Activated CD8-positive, alpha-beta memory T cell treated with anti-CD3 and anti-CD28 coated beads, Interleukin-2, amount 50 U/mL, for 1 hour (primary cell): ENCODE results near the gene KNSTRN.

ENCODE experiments used
- DNase-seq: peaks from one replicate; pipeline ENCODE4 v3.0.0-alpha.2; 2020; ENCODE audit errors: extremely low read depth

The KNSTRN gene

DNA sequence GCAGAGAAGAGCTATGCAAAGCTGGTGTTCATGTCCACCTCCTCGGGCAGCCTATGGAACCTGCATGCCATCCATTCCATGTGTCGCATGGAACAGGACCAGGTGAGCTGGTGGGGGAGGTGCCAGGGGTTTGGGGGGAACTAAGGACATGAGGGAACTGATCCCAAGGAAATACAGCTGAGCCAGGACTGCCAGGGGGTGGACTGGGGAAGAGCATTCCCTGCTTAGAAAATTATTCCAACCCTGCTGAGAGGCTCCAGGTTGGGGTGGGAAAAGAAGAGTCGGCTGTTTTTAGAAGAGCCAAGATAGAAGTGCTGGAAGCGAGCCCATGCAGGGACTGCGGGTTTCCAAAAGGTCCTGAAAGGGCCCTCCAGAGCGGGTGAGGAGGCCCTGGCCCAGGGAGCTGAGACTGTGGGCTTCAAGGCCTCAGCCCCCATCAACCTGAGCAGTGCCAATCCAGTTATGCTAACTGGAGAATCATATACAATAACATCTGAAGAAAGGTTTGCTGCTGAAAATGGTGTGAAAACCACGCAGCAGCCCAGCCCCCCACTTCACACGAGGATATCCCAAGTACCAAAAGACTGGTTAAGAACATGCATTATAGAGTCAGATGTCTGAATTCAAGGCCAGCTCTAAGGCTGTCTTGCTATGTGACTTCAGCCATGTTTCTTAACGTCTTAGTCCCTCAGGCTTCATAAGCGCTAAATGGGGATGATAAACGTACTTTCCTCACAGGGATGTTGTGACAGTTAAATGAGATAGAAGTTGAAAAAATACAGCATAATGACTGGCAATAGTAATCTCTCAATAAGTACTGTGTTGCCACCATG is 16.7 kb upstream of the KNSTRN start:
- no peak for DNase-seq

DNA sequence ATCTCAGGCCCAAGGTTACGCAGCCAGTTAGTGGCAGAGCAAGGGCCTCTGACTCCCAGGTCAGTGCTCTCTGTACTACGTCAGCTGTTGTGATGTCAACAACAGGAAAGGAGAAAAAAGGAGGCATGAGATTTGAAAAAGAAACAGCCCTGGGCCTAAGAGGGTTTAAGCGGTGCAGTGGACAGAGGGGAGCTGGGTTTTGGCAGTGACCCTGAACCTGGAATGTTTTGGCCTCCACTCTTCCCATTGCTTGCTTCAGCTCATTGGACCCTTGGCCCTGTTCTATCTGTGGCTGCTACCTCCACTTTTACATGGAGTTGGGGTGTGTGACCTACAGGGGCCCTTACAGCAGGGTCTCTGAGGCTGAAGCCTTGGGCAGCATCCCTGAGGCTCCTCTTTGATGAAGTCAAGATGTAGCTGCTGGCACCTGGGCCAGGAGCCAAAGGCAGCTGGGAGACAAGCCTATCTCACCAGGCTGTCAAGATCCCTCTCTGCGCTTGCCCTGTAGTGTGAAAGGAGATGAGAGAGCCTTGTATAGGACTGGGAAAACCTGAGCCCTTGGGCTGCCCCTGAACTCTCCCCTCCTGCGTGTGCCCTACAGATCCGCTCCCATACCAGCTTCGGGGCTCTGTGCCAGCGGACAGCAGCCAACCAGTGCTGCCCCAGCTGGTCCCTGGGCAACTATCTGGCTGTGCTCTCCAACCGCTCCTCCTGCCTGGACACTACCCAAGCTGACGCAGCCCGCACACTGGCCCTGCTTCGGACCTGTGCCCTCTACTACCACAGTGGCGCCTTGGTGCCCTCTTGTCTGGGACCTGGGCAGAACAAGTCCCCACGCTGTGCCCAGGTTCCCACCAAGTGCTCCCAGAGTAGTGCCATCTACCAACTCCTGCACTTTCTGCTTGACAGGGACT is 15.8 kb upstream of the KNSTRN start:
- DNase-seq, result no peak

DNA sequence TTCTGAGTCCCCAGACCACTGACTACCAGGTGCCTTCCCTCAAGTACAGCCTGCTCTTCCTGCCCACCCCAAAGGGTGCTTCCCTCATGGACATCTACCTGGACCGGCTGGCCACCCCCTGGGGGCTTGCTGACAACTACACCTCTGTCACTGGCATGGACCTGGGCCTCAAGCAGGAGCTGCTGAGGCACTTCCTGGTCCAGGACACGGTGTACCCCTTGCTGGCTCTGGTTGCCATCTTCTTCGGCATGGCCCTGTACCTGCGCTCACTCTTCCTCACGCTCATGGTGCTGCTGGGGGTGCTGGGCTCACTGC is 15.2 kb upstream of the KNSTRN start:
- no peak for DNase-seq

DNA sequence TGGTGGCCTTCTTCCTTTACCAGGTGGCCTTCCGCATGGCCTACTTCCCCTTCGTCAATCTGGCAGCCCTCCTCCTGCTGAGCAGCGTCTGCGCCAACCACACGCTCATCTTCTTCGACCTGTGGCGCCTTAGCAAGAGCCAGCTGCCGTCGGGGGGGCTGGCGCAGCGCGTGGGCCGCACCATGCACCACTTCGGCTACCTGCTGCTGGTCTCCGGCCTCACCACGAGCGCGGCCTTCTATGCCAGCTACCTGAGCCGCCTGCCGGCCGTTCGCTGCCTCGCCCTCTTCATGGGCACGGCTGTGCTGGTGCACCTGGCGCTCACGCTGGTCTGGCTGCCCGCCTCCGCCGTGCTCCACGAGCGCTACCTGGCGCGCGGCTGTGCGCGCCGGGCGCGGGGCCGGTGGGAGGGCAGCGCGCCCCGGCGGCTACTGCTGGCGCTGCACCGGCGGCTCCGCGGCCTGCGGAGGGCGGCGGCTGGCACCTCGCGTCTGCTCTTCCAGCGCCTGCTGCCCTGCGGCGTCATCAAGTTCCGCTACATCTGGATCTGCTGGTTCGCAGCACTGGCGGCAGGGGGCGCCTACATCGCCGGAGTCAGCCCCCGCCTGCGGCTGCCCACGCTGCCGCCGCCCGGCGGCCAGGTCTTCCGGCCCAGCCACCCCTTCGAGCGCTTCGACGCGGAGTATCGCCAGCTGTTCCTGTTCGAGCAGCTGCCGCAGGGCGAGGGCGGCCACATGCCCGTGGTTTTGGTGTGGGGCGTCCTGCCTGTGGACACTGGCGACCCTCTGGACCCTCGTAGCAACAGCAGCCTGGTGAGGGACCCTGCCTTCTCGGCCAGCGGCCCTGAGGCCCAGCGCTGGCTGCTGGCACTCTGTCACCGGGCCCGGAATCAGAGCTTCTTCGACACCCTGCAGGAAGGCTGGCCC is 14.6 kb upstream of the KNSTRN start:
- peak; percentile 68 for DNase-seq

DNA sequence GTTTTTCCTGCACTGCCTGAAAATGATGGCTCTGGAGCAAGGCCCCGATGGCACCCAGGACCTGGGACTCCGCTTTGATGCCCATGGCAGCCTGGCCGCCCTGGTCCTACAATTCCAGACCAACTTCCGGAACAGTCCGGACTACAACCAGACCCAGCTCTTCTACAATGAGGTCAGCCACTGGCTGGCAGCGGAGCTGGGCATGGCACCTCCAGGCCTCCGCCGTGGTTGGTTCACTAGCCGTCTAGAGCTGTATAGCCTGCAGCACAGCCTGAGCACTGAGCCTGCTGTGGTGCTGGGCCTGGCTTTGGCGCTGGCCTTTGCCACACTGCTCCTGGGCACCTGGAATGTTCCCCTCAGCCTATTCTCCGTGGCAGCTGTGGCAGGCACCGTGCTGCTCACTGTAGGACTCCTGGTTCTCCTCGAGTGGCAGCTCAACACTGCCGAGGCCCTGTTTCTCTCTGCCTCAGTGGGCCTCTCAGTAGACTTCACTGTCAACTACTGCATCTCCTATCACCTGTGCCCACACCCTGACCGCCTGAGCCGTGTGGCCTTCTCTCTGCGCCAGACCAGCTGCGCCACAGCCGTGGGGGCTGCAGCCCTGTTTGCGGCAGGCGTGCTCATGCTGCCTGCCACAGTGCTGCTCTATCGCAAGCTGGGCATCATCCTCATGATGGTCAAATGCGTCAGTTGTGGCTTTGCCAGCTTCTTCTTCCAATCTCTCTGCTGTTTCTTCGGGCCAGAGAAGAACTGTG is 13.6 kb upstream of the KNSTRN start:
- DNase-seq, result no peak

DNA sequence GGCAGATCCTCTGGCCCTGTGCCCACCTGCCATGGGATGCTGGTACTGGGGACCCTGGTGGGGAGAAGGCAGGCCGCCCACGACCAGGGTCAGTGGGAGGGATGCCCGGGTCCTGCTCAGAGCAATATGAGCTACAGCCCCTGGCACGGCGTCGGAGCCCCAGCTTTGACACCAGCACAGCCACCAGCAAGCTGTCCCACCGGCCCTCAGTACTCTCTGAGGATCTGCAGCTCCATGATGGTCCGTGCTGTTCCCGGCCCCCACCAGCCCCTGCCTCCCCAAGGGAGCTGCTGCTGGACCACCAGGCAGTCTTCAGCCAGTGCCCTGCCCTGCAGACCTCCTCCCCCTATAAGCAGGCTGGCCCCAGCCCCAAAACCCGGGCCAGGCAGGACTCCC is 13.0 kb upstream of the KNSTRN start:
- no peak for DNase-seq

DNA sequence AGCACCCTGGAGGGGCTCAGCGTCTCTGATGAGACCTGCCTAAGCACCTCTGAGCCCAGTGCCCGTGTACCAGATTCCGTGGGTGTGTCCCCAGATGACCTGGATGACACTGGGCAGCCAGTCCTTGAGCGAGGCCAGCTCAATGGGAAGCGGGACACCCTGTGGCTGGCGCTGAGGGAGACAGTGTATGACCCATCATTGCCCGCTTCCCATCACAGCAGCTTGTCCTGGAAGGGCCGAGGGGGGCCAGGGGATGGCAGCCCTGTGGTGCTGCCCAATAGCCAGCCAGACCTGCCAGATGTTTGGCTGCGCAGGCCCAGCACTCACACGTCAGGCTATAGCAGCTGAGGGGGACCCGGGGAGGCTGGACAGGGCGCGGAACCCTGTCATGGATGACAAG is 12.6 kb upstream of the KNSTRN start:
- no peak for DNase-seq

DNA sequence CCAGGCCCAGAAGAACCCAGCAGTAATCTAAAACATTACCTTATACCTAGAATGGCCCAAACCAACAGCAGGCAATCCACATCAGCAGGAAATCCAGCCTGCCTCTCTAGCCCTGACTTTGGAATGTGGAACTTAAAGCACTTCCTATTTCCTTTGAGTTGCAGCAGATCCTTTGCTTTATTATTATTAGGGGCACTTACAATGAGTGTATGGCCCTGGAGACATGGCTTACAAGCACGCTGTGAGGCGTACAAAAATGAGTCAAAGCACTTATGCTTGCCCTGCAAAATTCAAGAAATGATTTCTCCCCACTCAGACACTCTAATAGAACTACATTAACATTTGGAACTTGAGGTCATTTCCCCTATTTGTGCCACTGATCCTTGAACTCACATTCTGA is 9.5 kb upstream of the KNSTRN start:
- DNase-seq, result no peak

DNA sequence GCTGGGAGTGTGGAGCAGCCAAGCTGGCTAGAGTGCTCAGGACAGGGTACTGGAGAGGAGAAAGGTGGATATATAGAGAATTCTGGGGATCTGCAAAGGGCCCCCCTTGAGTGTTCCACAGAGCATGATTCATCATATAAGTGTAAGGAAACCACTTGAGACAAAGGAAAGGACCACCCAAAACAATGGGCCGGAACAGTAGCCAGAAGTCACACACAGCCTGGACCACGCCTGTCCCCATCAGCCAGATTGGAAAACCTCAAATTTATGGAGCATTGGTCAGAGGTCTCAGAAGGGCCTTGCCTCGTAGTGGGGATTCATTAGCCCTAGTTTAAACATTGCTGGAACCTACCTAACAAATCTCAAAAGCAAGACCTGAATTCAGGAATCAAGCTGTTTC is 4.9 kb upstream of the KNSTRN start:
- no peak for DNase-seq

DNA sequence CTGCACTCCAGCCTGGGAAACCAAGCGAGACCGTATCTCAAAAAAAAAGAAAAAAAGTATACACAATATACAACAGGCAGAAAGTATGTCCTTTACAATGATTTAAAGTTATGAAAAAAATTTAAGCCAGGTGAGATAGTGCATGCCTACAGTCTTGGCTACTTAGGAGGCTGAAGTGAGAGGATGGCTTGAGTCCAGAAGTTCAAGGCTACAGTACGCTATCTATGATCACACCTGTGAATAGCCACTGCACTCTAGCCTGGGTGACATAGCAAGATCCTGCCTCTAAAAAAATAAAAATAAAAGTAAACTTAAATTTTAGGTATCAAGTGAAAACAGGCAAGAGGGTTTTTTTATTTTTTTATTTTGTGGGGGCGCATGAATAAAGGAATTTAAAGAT is 3.1 kb upstream of the KNSTRN start:
- no peak for DNase-seq

DNA sequence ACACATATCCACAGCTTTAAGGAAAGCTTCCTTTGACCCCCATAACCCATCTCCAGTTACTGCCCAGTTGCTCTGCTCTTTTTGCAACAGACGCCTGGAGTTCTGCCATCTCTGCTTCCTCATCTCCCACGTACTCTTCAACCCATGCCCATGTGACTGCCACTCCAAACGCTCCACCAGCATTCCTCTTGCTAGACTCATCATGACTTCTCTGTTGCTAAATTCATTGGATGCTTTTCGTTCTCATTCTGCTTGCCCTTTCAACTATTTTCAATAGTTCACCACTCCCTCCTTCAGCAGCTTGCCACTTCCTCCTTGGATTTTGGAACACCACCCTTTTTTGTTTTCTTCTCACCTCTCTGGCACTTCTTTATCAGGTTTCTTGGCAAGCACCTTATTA is 2.7 kb upstream of the KNSTRN start:
- DNase-seq, result no peak

DNA sequence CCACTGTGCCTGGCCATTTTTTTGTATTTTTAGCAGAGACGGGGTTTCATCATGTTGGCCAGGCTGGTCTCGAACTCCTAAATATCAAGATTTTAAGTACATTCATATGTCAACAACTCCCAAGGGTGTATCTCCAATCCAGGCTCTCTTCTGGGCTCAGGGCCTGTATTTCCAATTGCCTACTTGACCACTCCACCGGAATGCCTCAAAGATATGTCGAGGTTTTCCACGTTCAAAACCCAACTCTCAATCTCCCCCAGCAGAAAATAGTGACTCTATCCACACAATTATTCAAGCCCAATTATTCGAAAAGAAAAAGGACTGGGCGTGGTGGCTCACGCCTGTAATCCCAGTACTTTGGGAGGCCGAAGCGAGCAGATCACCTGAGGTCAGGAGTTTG is 1.9 kb upstream of the KNSTRN start:
- DNase-seq, result no peak

DNA sequence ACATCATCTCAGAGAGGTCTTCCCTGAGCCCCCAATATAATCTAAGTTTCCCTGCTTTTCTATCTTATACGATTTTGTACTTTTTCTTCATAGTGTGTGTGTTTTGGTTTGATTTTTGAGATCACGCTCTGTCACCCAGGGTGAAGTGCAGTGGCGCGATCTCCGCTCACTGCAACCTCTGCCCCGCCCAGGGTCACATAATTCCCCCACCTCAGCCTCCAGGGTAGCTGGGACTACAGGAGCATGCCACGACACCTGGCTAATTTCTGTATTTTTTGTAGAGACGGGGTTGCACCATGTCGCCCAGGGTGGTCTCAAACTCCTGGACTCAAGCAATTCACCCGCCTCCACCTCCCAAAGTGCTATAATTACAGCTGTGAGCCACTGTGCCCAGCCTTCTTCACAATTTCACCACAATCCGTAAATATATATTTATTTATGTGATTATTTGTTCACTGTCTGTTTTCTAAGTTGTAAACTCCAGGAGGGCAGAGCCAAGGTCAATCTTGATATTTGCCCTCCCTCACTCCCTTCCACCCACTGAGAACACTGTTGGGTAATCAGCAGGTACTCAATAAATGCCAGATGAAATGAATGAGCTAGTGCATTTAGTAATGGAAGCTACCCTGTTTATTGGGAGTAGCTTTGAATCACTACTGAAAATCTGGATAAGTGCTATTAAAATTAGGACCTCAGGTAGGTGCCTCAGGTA is 547 bp upstream of the KNSTRN start:
- no peak for DNase-seq

DNA sequence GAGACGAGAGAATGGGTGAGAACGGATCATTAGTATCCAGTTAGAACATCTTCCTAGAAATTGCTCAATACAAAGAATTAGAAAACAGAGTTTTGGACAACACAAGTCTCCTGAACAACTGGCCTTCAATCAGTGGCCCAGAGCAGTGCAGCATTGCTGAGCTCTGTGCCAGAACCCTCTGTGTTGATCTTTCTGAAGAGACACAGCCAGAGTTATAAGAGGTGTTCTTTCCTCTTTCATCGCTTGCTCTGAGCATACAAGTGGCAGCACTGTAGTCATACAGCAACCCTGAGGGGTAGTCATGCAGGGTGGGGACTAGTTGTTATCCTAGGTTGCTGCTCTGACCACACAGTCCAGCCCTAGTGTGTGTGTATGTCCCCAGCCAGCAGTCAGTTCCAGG is 4.0 kb downstream of the KNSTRN start:
- DNase-seq, result no peak

DNA sequence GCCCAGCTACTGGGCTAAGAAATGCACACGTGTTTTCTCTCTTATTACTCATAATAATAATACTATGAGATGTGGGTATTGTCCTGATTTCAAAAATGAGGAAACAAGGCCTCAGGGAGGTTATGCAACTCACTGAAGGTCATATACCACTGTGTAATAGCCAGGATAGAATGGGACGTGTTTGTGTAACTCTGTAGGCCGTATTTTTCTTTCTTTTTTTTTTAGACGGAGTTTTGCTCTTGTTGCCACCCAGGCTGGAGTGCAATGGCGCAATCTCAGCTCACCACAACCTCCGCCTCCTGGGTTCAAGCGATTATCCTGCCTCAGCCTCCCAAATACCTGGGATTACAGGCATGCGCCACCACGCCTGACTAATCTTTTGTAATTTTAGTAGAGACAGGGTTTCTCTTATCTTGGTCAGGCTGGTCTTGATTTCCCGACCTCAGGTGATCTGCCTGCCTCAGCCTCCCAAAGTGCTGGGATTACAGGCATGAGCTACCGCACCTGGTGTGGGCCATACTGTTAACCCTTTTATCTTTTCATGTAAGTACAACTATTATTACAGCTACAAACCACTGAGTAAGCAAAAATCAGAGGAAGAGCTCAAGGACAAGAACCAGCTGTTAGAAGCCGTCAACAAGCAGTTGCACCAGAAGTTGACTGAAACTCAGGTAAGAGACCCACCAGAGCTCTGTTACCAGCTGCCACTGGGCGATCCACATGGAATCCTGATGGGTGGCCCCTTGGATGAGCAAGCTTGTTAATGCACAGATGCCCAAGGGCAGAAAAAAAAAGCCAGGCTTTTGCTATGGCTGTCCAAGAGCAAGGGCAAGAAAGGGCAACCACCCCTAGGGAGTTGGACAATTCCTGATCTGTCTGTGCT is 6.7 kb downstream of the KNSTRN start:
- DNase-seq, result no peak

DNA sequence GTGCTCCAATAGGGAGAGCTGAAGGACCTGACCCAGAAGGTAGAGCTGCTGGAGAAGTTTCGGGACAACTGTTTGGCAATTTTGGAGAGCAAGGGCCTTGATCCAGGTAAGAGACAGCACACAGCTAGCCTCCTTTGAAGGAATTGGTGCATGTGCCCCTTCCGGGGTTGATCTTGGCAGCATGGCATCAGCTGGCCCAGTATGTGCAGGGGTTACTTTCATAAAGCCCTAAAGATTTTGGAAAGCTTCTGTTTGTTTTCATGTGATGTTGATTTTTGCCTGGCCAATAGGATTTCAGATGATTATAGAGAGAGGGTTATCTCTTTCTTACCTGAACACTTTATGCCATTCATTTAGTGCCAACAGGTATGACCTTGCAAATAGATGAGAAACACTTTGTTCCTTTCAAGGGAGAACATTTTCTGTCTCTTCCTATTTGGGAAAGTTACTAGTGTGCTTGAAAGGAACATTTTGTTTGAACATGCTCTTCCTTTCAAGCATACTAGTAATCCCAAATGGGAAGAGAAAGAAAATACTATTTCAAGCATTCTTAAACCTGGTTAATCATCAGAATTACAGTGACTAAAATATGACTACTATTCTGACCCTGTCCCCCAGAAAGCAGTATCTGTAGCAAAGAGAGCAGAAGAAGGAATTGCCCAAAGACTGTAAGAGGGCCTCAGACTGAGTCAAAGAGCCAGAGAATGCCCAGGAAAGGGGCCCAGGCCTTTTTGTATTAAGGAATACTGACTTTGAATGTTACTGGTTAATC is 7.5 kb downstream of the KNSTRN start:
- no peak for DNase-seq

DNA sequence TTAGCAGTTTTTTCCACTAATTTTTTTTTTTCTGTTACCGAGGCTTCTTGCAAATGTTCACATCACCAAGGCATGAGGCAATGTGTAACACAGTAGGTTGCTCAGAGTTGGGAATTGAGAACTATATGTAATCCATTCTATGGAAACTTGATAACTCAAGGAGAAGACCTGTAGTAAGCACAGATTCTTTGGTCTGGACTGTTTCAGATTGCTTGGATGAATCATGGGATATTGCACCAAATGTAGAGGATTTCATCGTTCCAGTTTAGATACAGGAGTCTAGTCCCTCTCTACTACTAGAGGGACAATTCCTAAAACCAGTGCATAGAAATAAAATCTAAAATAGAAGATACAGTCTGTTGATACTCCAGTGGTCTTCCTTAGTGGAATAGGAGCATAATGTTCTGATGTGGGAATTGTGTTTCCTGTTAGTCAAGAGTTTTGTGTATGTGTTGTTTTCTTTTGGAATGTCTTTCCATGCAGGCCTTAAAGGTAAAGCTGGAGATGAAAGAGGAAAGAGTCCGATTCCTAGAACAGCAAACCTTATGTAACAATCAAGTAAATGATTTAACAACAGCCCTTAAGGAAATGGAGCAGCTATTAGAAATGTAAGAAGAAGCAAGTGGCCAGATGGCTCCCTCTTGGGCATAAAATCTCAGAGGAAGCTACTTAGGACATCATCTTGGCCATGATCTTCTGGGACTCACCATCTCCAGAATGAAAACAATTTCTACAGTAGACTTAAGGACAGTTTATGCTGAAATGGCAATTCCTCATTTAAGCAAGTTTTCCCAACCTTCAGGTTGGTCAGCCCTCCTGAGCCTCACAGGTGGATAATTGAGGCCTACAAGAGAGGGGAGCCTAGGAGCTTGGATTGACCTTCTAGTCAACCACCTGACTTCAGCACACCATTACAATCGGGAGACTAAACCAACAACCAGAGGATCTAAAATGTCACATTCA is 10.7 kb downstream of the KNSTRN start:
- DNase-seq, result no peak
